MG63 (cell line): Measurements from ENCODE around the gene MITF. TPM values are rescaled to one million over a fixed set of nuclear protein-coding genes. Genes with fewer than 3 reads are reported as not detected.

ENCODE experiments used
- DNase-seq: peaks from one replicate; pipeline ENCODE4 v3.0.0-alpha.2; 2020
- H3K27me3 ChIP-seq: fragments of 250-450 bp; sonication (Bioruptor Pico); 2 replicates; pipeline ENCODE4 v1.5.1; 2020; ENCODE audit warnings: mild to moderate bottlenecking, moderate library complexity
- H3K36me3 ChIP-seq: fragments of 250-450 bp; sonication (Bioruptor Pico); 2 replicates; pipeline ENCODE4 v1.5.1; 2020; ENCODE audit warnings: mild to moderate bottlenecking, moderate library complexity
- H3K4me3 ChIP-seq: fragments of 250-450 bp; sonication (Bioruptor Pico); 2 replicates; pipeline ENCODE4 v1.5.1; 2020; ENCODE audit warnings: mild to moderate bottlenecking, moderate library complexity
- H3K9me3 ChIP-seq: fragments of 250-450 bp; sonication (Bioruptor Pico); 2 replicates; pipeline ENCODE4 v1.5.1; 2020; ENCODE audit warnings: mild to moderate bottlenecking, moderate library complexity
- total RNA-seq: library from RNA; depleted of rRNA; stranded (reverse); fragments of >200 nt; shearing (Covaris generic); gene quantifications from 2 replicates; pipeline ENCODE4 v1.2.3, GENCODE V29; 2014; ENCODE audit warnings: low replicate concordance

Gene MITF
- total RNA-seq, 1 experiment from 2014 or later, result 4.7 TPM

DNA sequence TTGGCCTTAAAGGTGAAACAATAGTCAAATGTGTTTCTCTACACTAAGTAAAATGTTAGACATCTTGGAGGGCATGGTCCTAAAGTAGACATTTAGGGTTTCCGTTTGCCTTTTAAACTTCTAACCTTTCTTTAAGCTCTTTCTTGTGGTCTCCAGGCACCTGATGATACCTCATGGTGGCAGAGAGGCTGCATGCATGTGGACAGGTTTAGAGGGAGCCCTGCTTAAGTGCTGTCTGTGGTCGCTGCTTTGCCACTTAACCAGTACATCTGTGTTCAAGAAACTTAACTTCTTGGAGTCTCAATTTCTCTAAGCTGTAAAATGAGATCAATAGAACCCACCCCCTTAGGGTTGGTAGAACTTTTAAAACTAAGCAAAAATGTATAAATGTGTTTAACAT lies 6.2 kb downstream of the MITF start:
- no peaks in the 10 kb centered on the region for H3K27me3 ChIP-seq
- no peaks in the 10 kb centered on the region for H3K9me3 ChIP-seq
- no peak overlapping the region for H3K4me3 ChIP-seq
- no peaks in the 10 kb centered on the region for H3K36me3 ChIP-seq
- no peak for DNase-seq

DNA sequence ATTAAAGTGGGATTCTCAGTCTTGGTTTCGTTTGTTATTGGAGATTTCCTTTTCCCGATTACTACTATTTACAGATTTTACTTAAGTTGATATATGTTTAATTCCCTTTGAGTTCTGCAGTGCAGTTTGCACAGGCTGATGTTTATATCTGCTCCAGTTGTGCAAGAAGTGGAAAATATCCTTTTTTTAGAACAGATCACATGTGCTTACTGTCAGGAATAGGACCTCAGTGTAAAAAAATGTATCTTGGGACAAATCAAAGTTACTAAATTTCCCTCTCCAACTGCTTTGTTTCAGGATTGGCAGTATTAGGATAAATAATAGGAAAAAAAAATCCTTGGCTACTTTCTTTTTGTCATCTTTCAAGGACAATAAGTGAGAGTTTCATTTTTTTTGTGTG lies 6.9 kb downstream of the MITF start:
- Histone ChIP-seq H3K27me3 (no peaks in the 10 kb centered on the region), H3K36me3 (no peaks in the 10 kb centered on the region), H3K4me3 (no peak overlapping the region), H3K9me3 (no peaks in the 10 kb centered on the region)
- DNase-seq, result no peak

DNA sequence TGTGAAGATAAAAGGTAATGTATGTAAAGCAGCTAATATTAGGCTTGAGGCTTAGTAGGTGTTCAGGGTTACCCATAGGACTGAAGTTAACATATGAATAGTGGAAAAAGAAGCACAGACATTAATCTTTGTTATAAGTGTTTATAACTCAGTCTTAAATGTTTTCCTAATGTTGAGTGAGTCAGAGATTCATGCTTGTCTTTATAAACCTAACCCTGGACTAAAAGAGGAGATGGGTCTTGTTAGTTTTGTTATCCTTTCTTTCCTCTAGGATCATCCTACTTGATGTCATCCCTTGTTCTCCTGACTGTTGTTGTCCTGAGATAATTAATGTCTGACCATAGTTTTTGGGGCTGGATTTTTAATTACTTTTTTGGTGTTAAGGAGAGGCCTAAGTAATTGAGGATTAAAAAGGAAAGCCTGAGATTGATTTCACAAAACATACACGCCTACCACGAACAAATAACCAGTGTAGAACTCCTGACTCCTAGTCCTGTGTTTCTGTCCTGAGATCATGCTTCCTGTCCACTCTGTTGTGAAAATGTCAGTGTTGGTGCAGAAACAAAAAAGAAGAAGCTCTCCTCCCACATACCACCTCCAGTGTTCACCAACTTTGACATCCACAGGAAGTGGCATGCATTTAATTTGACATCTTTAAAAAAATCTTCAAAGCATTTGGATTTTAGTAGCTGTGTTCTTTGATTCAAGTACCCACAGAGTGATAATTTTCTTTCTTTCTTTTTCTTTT lies 8.4 kb downstream of the MITF start:
- H3K36me3 ChIP-seq, result no peaks in the 10 kb centered on the region
- DNase-seq, result no peak
- H3K4me3 ChIP-seq, result no peak overlapping the region
- no peaks in the 10 kb centered on the region for H3K9me3 ChIP-seq
- no peaks in the 10 kb centered on the region for H3K27me3 ChIP-seq

DNA sequence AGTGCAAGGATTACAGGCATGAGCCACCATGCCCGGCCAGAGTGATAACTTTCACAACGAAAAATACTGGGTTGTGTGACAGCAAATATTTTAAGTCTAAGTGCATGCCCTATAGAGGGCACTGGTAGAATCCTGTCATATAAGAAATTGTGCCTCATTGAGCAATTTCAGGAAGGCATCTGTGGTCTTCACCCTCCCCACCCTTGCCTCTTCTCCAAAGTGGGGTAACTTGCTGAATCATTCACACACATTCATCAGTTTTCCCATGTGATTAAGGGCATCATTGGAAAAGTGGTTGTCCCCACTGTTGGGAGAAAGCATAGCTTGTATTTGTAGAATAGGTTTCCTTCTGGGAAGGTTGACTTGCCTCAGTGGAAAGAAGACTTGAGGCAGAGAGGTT lies 9.2 kb downstream of the MITF start:
- no peak for DNase-seq
- Histone ChIP-seq H3K36me3 (no peaks in the 10 kb centered on the region), H3K27me3 (no peaks in the 10 kb centered on the region), H3K4me3 (no peak overlapping the region), H3K9me3 (no peaks in the 10 kb centered on the region)

DNA sequence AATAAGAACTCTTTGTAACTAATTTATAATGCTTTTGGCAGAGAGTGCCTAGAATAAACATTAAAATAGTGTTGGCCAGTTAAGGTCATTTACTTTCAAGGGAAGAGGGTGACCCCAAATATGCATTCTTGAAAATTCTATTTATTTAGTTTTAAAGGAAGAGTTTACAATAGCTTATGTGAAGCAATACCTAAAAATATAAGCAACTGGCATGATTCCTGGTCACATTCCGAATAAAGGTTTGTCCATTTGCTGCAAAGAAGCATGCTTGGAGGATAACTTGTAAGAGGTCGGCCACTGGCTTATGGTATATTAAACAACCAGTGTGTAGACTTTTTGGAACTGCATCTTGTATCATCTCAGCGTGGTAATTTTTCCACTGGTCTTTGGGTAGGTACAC lies 10.2 kb downstream of the MITF start:
- Histone ChIP-seq H3K36me3 (no peaks in the 10 kb centered on the region), H3K4me3 (no peak overlapping the region), H3K27me3 (no peaks in the 10 kb centered on the region), H3K9me3 (no peaks in the 10 kb centered on the region)
- DNase-seq, result no peak

DNA sequence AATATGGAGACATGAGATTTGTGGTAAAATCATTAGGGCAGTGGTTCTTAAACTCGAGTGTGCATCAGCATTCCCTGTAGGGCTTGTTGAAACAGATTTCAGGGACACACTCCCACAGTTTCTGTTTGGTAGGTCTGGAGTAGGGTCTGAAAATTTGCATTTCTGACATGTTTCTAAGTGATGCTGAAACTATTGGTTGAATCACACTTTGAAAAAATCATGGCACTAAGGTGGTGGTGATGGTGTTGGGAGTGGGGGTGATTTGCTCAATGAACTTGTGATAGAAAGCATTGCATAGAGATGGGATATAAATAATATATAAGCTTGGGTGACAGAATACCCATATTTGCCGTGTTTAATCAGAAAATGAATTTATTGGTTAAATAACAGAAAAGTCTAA lies 11.3 kb downstream of the MITF start:
- Histone ChIP-seq H3K27me3 (no peaks in the 10 kb centered on the region), H3K36me3 (no peaks in the 10 kb centered on the region), H3K4me3 (no peak overlapping the region), H3K9me3 (no peaks in the 10 kb centered on the region)
- no peak for DNase-seq

DNA sequence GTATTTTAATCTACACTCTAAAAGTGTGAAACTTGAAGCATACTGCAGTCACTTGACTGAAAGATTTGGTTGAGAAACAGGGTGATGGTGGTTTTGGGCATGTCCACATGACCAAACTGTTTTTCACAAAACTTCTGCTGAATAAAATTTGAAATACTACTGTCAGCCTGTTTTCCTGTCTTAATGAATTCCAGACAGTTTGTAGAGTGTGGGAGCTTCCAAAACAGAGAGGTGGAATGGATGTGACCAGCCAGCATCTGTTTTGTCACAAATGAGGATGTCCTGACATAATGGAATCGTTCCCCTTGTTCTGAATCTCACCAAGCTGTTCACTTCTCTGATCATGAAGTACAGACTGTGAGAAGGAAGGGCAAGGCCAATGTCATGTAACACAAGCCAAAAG lies 11.8 kb downstream of the MITF start:
- Histone ChIP-seq H3K4me3 (no peak overlapping the region), H3K27me3 (no peaks in the 10 kb centered on the region), H3K9me3 (no peaks in the 10 kb centered on the region), H3K36me3 (no peaks in the 10 kb centered on the region)
- DNase-seq, result no peak

DNA sequence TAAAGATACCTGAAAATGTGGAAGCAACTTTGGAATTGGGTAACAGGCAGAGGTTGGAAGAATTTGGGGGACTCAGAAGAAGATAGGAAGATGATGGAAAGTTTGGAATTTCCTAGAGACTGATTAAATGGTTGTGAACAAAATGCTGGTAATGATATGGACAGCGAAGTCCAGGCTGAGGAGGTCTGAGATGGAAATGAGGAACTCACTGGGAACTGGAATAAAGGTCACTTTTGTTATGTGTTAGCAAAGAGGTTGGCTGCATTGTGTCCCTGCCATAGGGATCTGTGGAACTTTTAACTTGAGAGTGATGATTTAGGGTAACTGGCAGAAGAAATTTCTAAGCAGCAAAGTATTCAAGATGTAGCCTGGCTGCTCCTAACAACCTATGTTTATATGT lies 13.0 kb downstream of the MITF start:
- no peak for DNase-seq
- Histone ChIP-seq H3K27me3 (no peaks in the 10 kb centered on the region), H3K4me3 (no peak overlapping the region), H3K36me3 (no peaks in the 10 kb centered on the region), H3K9me3 (no peaks in the 10 kb centered on the region)

DNA sequence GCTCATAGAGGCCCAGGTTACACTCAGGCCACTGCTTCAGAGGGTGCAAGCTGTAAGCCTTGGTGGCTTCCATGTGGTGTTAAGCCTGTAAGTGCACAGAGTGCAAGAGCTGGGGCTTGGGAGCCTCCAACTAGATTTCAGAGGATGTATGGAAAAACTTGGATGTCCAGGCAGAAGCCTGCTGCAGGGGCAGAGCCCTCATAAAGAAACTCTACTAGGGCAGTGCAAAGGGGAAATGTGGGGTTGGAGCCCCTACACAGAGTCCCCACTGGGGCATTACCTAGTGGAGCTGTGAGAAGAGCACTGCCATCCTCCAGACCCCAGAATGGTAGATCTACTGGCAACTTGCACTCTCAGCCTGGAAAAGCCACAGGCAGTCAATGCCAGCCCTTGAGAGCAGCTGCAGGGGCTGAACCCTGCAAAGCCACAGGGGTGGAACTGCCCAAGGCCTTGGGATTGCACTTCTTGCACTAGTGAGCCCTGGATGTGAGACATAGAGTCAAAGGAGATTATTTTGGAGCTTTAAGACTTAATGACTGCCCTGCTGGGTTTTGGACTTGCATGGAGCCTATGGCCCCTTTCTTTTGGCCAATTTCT lies 14.0 kb downstream of the MITF start:
- Histone ChIP-seq H3K9me3 (no peaks in the 10 kb centered on the region), H3K36me3 (no peaks in the 10 kb centered on the region), H3K27me3 (no peaks in the 10 kb centered on the region), H3K4me3 (no peak overlapping the region)
- no peak for DNase-seq

DNA sequence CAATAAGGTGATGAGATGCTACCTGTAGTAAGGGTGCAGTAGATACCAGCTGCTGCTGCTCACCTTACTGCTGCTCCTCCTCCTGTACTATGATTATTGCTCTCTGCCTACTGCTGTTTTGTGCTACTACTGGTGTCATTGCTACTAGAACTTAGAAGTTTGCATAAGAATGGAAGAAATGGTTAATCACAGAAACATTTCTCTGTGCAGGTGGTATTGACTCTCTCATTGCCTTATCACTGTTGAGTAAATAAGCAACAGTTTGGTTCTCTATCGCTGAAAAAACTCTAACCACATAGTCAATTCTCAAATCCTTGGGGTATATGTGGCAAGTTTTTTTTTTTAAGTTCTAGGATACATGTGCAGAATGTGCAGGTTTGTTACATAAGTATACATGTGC lies 16.5 kb downstream of the MITF start:
- DNase-seq, result no peak
- Histone ChIP-seq H3K36me3 (no peaks in the 10 kb centered on the region), H3K4me3 (no peak overlapping the region), H3K9me3 (no peaks in the 10 kb centered on the region), H3K27me3 (no peaks in the 10 kb centered on the region)

DNA sequence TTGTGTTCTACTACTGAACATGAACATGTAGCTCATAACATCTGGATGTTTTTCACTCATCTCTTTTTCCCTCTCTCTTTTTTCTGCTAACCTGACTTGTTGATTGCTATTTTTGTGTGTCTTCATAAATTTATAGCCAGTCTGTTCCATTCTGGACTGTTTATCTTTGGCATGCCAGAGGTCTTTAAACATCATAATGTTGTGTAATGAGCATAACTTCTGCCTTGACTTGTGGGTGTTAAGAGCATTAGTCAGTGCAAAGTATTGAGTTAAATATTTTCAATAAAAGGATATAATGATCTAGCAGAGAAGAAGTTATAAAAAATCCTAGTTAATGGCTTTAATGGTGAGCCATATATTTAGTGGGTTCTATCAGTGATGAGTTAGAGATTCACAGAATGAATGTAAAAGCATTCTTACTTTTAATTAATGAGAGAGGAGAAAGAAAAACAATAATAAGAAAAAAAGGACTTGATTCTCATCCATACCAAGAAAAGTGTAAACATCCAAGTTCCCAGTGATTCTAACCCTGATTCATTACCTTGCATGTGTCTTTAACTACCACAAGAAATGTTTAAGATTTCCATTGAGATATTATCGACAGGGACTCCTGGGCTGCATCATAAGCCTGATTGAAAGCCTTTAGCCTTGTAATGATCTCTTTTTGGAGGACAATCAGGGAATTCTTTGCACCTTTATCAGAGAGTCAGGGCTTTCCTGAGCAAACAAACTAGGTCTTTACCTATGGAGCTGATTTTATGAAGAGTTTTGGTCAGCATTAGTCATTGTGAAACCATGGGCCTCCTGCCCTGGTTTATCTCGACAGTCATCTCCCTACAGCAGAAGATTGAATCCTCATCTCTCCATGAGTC lies 22.9 kb downstream of the MITF start:
- no peak for DNase-seq
- no peak overlapping the region for H3K4me3 ChIP-seq
- H3K36me3 ChIP-seq, result no peaks in the 10 kb centered on the region
- H3K27me3 ChIP-seq, result no peaks in the 10 kb centered on the region
- H3K9me3 ChIP-seq, result no peaks in the 10 kb centered on the region

DNA sequence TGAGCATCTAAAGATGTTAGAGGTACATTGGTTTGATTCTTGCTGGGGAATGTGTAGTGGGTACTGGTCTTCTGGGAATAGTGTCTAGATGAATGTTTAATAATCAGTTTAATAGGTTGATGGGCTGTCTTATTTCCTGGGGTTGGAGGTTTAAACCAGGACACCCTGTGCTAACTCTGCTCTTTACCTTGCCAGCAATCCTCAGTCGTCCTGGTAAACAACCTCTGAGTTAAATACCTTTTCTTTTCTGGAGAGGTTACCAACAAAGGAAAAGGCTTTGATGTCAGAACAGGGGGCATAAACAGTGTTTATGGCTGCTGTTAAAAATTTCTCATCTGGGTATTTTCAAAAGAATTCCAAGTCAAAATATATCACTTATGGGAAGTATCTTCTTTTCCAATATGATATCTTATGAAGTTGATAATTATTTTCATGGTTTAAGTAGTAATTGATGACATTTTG lies 23.5 kb downstream of the MITF start:
- Histone ChIP-seq H3K27me3 (no peaks in the 10 kb centered on the region), H3K9me3 (no peaks in the 10 kb centered on the region), H3K36me3 (no peaks in the 10 kb centered on the region), H3K4me3 (no peak overlapping the region)
- no peak for DNase-seq

DNA sequence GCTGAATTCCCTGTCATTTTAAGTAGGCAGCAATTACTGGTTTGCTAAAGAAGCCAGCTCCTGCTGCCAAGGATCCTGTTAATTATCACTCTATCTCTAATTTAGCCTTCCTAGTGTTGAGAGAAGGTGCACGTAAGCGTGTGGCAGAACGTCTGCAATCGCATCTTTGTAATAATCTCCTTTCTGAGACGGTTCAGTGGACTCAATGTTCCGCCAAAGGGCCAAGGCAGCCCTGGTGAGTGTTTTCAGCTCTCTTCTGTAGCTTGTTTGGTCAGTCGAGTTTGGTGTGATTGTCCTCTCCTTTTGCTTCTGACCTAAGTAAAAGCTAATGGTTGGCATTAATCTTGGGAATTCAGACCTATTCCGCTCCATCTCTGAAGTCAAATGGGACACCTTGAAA lies 24.2 kb downstream of the MITF start:
- DNase-seq, result no peak
- Histone ChIP-seq H3K9me3 (no peaks in the 10 kb centered on the region), H3K27me3 (no peaks in the 10 kb centered on the region), H3K4me3 (no peak overlapping the region), H3K36me3 (no peaks in the 10 kb centered on the region)

DNA sequence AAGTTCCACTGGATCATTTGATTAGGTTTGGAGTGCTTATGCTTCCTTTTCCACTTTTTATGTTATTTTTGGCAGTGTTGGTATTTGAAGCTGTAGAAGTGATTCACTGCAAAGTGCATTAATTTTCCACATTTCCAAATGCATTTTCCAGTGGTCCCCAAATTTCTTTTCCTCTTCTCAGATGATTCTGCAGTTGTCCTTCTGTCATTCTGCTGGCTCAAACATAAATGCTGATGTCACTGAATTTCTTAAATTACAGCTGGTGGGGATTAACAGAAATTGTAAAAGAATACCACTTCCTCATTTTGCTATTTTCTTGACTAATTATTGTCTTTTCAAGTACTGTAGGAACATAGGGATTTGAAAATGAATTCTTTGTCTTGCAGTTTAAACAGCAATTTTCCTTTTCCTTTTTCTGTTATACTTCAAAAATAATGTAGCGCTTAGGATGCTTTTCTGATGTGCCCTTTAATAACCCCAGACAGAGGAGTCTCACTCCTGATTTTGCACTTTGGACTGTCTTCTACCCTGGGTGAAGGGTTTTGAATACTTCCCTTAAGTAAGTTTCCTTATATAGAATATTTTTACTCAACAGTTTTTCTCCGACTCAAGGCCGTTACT lies 25.0 kb downstream of the MITF start:
- Histone ChIP-seq H3K9me3 (no peaks in the 10 kb centered on the region), H3K27me3 (no peaks in the 10 kb centered on the region), H3K36me3 (no peaks in the 10 kb centered on the region), H3K4me3 (no peak overlapping the region)
- no peak for DNase-seq

DNA sequence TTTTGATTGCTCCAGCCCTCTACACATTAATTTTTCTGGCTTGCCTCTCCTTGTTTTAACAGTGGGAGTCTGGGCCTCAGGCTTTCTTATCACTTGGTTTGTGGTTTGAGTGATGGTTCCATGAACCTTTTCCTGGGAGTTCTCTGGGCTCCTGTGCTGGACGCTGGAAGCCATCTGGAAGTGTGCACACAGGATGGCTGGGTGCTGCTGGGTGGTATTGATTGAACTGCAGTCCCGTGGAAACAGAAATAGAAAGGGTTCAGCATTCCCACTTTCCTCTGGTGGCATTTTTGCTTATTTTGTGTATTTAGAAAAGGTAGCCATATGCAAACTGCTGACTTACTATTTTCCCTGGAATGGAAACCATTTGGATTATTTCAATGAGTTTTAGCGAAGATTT lies 25.6 kb downstream of the MITF start:
- Histone ChIP-seq H3K4me3 (no peak overlapping the region), H3K9me3 (no peaks in the 10 kb centered on the region), H3K36me3 (no peaks in the 10 kb centered on the region), H3K27me3 (no peaks in the 10 kb centered on the region)
- DNase-seq, result no peak

DNA sequence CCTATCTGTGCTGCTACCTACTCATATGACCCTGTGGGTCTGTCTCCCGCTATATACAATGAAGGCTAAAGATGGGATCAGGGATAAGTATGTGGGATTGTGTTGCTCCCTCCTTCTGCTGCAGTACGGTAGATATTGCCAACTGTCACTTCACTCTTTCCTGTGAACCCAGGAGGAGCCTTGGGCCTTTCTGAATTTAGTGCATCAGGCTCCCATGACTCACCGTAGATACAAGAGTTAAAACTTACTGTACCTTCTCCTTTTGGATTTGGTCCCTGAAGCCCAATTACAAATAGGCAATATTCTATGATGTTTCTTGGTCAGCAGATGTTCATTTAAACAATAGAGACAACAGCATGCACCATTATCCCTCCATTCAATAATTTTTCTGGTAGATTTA lies 27.4 kb downstream of the MITF start:
- no peak for DNase-seq
- no peaks in the 10 kb centered on the region for H3K36me3 ChIP-seq
- no peaks in the 10 kb centered on the region for H3K9me3 ChIP-seq
- no peaks in the 10 kb centered on the region for H3K27me3 ChIP-seq
- no peak overlapping the region for H3K4me3 ChIP-seq

DNA sequence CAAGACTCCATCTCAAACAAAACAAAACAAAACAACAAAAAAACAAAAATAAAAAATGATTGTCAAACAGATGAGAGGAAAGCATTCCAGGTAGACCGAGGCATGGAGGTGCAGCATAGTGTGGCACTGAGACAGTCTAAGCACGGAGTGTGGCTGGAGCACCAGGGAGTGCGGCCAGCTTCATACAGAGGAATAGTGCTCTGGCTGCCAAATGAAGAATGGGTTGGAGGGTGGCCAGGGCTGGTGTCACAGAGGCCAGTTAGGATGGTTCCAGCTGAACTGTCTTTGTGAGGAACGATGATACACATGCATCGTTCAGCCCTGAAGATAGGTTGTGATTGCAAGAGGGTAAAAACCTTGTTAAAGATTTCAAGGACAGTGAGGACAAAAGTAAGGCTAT lies 28.3 kb downstream of the MITF start:
- Histone ChIP-seq H3K9me3 (no peaks in the 10 kb centered on the region), H3K4me3 (no peak overlapping the region), H3K27me3 (no peaks in the 10 kb centered on the region), H3K36me3 (no peaks in the 10 kb centered on the region)
- no peak for DNase-seq
